ENCODE results near the gene LRRC37A3.
"Not testable (repeated sequence)": the region's sequence is repeated elsewhere in the genome, so short reads cannot be mapped to it uniquely, and the experiment has no call there.

DNA sequence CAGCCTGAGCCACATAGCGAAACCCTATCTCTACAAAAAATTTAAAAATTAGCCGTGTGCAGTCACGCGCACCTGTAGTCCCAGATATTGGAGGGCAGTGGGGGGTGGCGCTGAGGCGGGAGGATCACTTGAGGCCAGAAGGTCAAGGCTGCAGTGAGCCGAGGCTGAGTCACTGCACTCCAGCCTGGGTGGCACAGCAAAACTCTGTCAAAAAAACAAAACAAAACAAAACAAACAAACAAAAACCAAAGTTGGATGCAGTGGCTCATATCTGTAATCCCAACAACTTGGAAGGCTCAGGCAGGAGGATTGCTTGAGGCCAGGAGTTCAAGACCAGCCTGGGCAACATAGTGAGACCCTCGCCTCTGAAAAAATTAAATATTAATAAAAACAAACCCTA lies 75.4 kb downstream of the LRRC37A3 start:
- not testable (repeated sequence) for TF ChIP-seq FOXA1 (IDR thresholded peaks at IDR 0.05); FOXK2 (IDR thresholded peaks at IDR 0.05); ELF4 (IDR thresholded peaks at IDR 0.05); PKNOX1 (IDR thresholded peaks at IDR 0.05); BHLHE40 (IDR thresholded peaks at IDR 0.05; ENCODE audit: borderline replicate concordance); FOXM1 (IDR thresholded peaks at IDR 0.05; ENCODE audit: borderline replicate concordance); SUZ12 (IDR thresholded peaks at IDR 0.05); TARDBP (IDR thresholded peaks at IDR 0.05)

All from HEK293T (cell line).